ENCODE measurements around the gene TLCD2. TPM values are rescaled to one million over a fixed set of nuclear protein-coding genes. Genes with fewer than 3 reads are reported as not detected.
A peak's percentile ranks its signal among the peaks of the same experiment; 100 is the strongest.
"Not testable (repeated sequence)": the region's sequence is repeated elsewhere in the genome, so short reads cannot be mapped to it uniquely, and the experiment has no call there.

The TLCD2 gene
- total RNA-seq, 1 donor, result 4.7 TPM

DNA sequence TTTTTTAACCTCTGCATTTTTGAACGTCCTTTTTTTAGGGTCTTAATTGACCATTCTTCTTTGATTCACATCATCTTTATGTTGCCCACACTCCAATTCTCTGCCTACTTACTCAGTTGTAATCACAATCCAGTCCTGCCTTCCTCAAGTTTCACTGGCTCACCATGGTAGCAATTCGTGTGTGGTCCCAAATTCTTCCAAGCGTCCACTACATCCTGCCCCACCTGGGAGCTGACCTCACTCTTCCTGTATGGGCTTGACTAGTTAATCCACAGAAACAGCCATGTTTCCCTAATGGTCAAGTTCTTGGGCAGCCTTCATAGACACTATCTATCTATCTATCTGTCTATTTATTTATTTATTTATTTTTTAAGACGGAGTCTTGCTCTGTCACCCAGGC is 7.1 kb downstream of the TLCD2 start:
- H3K79me2 ChIP-seq (ENCODE audit: insufficient read depth, low read length), result no peaks in the 10 kb centered on the region
- H3K4me3 ChIP-seq (ENCODE audit: insufficient read depth, low read length), result no peak overlapping the region
- H3K27ac ChIP-seq (ENCODE audit: low read depth, low read length), result no peak overlapping the region
- peaks cover 3% of the 10 kb centered on the region for H4K20me1 ChIP-seq (ENCODE audit: insufficient read depth, low read length)
- TF ChIP-seq, protein P1, sequence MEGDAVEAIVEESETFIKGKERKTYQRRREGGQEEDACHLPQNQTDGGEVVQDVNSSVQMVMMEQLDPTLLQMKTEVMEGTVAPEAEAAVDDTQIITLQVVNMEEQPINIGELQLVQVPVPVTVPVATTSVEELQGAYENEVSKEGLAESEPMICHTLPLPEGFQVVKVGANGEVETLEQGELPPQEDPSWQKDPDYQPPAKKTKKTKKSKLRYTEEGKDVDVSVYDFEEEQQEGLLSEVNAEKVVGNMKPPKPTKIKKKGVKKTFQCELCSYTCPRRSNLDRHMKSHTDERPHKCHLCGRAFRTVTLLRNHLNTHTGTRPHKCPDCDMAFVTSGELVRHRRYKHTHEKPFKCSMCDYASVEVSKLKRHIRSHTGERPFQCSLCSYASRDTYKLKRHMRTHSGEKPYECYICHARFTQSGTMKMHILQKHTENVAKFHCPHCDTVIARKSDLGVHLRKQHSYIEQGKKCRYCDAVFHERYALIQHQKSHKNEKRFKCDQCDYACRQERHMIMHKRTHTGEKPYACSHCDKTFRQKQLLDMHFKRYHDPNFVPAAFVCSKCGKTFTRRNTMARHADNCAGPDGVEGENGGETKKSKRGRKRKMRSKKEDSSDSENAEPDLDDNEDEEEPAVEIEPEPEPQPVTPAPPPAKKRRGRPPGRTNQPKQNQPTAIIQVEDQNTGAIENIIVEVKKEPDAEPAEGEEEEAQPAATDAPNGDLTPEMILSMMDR (IDR thresholded peaks at IDR 0.05; ENCODE audit: extremely low read depth, low read depth, low read length), result no peak
- H3K4me1 ChIP-seq (ENCODE audit: insufficient read depth, low read length), result no peaks in the 10 kb centered on the region
- H3K27me3 ChIP-seq (ENCODE audit: insufficient read depth, low read length), result no peaks in the 10 kb centered on the region
- DNase-seq (ENCODE audit: insufficient read length, low spot score, missing footprints), result peak; percentile 19
- H2AFZ ChIP-seq (ENCODE audit: low read length), result no peak overlapping the region
- no peaks in the 10 kb centered on the region for H3K36me3 ChIP-seq (ENCODE audit: insufficient read depth, low read length)
- no peaks in the 10 kb centered on the region for H3K9me3 ChIP-seq (ENCODE audit: low read depth, low read length)
- H3K4me2 ChIP-seq (ENCODE audit: insufficient read depth, low read length), result no peak overlapping the region

DNA sequence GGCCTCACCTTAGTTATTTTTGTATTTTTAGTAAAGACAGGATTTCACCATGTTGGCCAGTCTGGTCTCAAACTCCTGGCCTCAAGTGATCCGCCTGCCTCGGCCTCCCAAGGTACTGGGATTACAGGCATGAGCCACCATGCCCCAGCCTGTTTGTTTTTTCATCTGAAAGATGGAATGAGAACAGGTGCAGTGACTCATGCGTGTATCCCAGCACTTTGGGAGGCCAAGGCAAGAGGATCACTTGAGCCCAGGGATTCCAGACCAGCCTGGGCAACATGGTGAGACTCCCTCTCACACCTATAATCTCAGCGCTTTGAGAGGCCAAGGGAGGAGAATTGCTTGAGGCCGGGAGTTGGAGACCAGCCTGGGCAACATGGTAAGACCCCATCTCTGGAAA is 10.3 kb downstream of the TLCD2 start:
- not testable (repeated sequence) for DNase-seq (ENCODE audit: insufficient read length, low spot score, missing footprints); H3K4me1 ChIP-seq (ENCODE audit: insufficient read depth, low read length); H3K9me3 ChIP-seq (ENCODE audit: low read depth, low read length)

DNA sequence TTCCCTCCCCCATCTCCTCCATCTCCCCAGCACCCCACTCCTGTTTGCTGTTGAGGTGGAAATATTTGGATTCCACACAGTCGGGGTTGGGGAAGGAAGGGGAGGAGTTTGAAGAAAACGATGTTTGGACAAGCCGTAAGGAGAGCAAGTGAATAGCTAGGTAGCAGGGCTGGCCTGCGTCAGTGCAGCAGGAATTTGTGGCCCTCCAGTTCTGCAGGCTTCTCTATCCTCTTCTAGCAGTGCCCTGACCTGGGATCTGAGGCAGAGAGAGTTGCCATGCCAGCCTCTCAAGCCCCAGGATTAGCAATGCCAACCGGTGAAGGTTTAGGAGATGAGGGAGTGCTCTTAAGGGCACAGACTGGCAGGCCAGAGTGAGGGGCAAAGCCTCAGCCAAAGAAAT is 12.5 kb downstream of the TLCD2 start:
- Histone ChIP-seq H3K9me3 (ENCODE audit: low read depth, low read length) (no peaks in the 10 kb centered on the region), H3K4me3 (ENCODE audit: insufficient read depth, low read length) (no peak overlapping the region), H2AFZ (ENCODE audit: low read length) (peak overlapping the region; percentile 50), H3K36me3 (ENCODE audit: insufficient read depth, low read length) (no peaks in the 10 kb centered on the region), H3K4me2 (ENCODE audit: insufficient read depth, low read length) (no peak overlapping the region), H4K20me1 (ENCODE audit: insufficient read depth, low read length) (no peaks in the 10 kb centered on the region), H3K27ac (ENCODE audit: low read depth, low read length) (no peak overlapping the region), H3K4me1 (ENCODE audit: insufficient read depth, low read length) (no peaks in the 10 kb centered on the region), H3K79me2 (ENCODE audit: insufficient read depth, low read length) (no peaks in the 10 kb centered on the region), H3K27me3 (ENCODE audit: insufficient read depth, low read length) (no peaks in the 10 kb centered on the region)
- peak; percentile 49 for DNase-seq (ENCODE audit: insufficient read length, low spot score, missing footprints)
- TF ChIP-seq, protein P1 (IDR thresholded peaks at IDR 0.05; ENCODE audit: extremely low read depth, low read depth, low read length), result no peak

More for the DNA sequence above, 10.3 kb downstream of the TLCD2 start:
- H3K27me3 ChIP-seq (ENCODE audit: insufficient read depth, low read length); H3K27ac ChIP-seq (ENCODE audit: low read depth, low read length); H3K36me3 ChIP-seq (ENCODE audit: insufficient read depth, low read length); H4K20me1 ChIP-seq (ENCODE audit: insufficient read depth, low read length); H2AFZ ChIP-seq (ENCODE audit: low read length); H3K4me3 ChIP-seq (ENCODE audit: insufficient read depth, low read length); H3K79me2 ChIP-seq (ENCODE audit: insufficient read depth, low read length); H3K4me2 ChIP-seq (ENCODE audit: insufficient read depth, low read length): not testable (repeated sequence)

DNA sequence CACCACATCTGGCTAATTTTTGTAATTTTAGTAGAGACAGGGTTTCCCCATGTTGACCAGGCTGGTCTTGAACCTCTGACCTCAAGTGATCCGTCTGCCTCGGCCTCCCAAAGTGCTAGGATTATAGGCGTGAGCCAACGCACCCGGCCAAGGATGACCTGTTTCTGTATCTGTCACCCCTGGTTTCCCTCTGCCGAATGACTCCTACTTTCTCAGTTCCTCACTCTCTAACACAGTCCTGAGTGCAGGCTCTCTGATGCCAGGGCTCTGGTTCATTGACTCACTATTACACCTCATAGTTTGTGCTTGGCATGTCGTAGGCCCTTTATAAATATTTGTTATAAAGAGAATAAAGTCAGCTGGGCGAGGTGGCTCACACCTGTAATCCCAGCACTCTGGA is 14.8 kb downstream of the TLCD2 start:
- H3K27ac ChIP-seq (ENCODE audit: low read depth, low read length), result no peak overlapping the region
- H4K20me1 ChIP-seq (ENCODE audit: insufficient read depth, low read length), result no peaks in the 10 kb centered on the region
- H2AFZ ChIP-seq (ENCODE audit: low read length), result no peak overlapping the region
- H3K9me3 ChIP-seq (ENCODE audit: low read depth, low read length), result no peaks in the 10 kb centered on the region
- H3K4me3 ChIP-seq (ENCODE audit: insufficient read depth, low read length), result no peak overlapping the region
- peak; percentile 65 for DNase-seq (ENCODE audit: insufficient read length, low spot score, missing footprints)
- H3K4me2 ChIP-seq (ENCODE audit: insufficient read depth, low read length), result no peak overlapping the region
- no peaks in the 10 kb centered on the region for H3K4me1 ChIP-seq (ENCODE audit: insufficient read depth, low read length)
- H3K27me3 ChIP-seq (ENCODE audit: insufficient read depth, low read length), result no peaks in the 10 kb centered on the region
- TF ChIP-seq, protein P1 (IDR thresholded peaks at IDR 0.05; ENCODE audit: extremely low read depth, low read depth, low read length), result no peak
- no peaks in the 10 kb centered on the region for H3K79me2 ChIP-seq (ENCODE audit: insufficient read depth, low read length)
- no peaks in the 10 kb centered on the region for H3K36me3 ChIP-seq (ENCODE audit: insufficient read depth, low read length)
